Mucosa of rectum (tissue), 2 donors: ENCODE data around the gene GREB1.

Experiments
- H3K27ac ChIP-seq, 2 donors: one replicate each; pipeline ENCODE4 v1.7.0; 2013; ENCODE audit warnings: inconsistent platforms in 2 of 2, low read depth in 2 of 2, low read length in 2 of 2
- H3K27me3 ChIP-seq, 2 donors: one replicate each; pipeline ENCODE4 v1.7.0; 2013; ENCODE audit warnings: low read length in 2 of 2; ENCODE audit not compliant: control insufficient read depth in 2 of 2, insufficient read depth in 2 of 2
- H3K36me3 ChIP-seq, 2 donors: one replicate each; pipeline ENCODE4 v1.7.0; 2013; ENCODE audit warnings: low read length in 2 of 2; ENCODE audit not compliant: control insufficient read depth in 2 of 2, insufficient read depth in 2 of 2
- H3K4me1 ChIP-seq, 2 donors: one replicate each; pipeline ENCODE4 v1.7.0; 2013; ENCODE audit warnings: low read length in 2 of 2, mild to moderate bottlenecking in 1 of 2; ENCODE audit not compliant: control insufficient read depth in 2 of 2, insufficient read depth in 2 of 2
- H3K4me3 ChIP-seq, 2 donors: one replicate each; pipeline ENCODE4 v1.7.0; 2013; ENCODE audit warnings: low read length in 2 of 2
- H3K9ac ChIP-seq, 2 donors: one replicate each; pipeline ENCODE4 v1.7.0; 2013; ENCODE audit warnings: low read length in 2 of 2, low read depth in 1 of 2, mild to moderate bottlenecking in 1 of 2
- H3K9me3 ChIP-seq, 2 donors: one replicate each; pipeline ENCODE4 v1.7.0; 2013; ENCODE audit warnings: low read length in 2 of 2; ENCODE audit not compliant: control insufficient read depth in 2 of 2
- donor health status: healthy.
- donor health status: Normal muscosa, but diverticular disease.

GREB1 gene

GRCh38 chr2:11589316-11589940, 55.6 kb downstream of the GREB1 start:
- no peaks in the 10 kb centered on the region for H3K9me3 ChIP-seq
- no peaks in the 10 kb centered on the region for H3K4me1 ChIP-seq
- H3K9ac ChIP-seq = no peak overlapping the region
- no peaks in the 10 kb centered on the region for H3K27me3 ChIP-seq
- H3K4me3 ChIP-seq = no peak overlapping the region
- H3K27ac ChIP-seq = no peak overlapping the region
- no peaks in the 10 kb centered on the region for H3K36me3 ChIP-seq

- H3K36me3 ChIP-seq = no peaks in the 10 kb centered on the region
- no peaks in the 10 kb centered on the region for H3K9me3 ChIP-seq
- H3K27me3 ChIP-seq = no peaks in the 10 kb centered on the region
- H3K27ac ChIP-seq = no peak overlapping the region
- H3K4me1 ChIP-seq = no peaks in the 10 kb centered on the region
- no peak overlapping the region for H3K4me3 ChIP-seq
- no peak overlapping the region for H3K9ac ChIP-seq
Observed at GRCh38 chr2:11590193-11590592, 56.3 kb downstream of the GREB1 start.

GRCh38 chr2:11591091-11591490, 57.2 kb downstream of the GREB1 start:
- H3K36me3 ChIP-seq = no peaks in the 10 kb centered on the region
- H3K4me3 ChIP-seq = no peak overlapping the region
- H3K27ac ChIP-seq = no peak overlapping the region
- H3K27me3 ChIP-seq = no peaks in the 10 kb centered on the region
- no peaks in the 10 kb centered on the region for H3K9me3 ChIP-seq
- H3K4me1 ChIP-seq = no peaks in the 10 kb centered on the region
- no peak overlapping the region for H3K9ac ChIP-seq

- H3K4me1 ChIP-seq = no peaks in the 10 kb centered on the region
- no peaks in the 10 kb centered on the region for H3K9me3 ChIP-seq
- H3K27ac ChIP-seq = no peak overlapping the region
- no peak overlapping the region for H3K4me3 ChIP-seq
- H3K36me3 ChIP-seq = no peaks in the 10 kb centered on the region
- H3K27me3 ChIP-seq = no peaks in the 10 kb centered on the region
- no peak overlapping the region for H3K9ac ChIP-seq
Observed at GRCh38 chr2:11592671-11593574, 59.1 kb downstream of the GREB1 start.

- no peak overlapping the region for H3K27ac ChIP-seq
- no peak overlapping the region for H3K4me3 ChIP-seq
- H3K36me3 ChIP-seq = no peaks in the 10 kb centered on the region
- H3K9ac ChIP-seq = no peak overlapping the region
- no peaks in the 10 kb centered on the region for H3K4me1 ChIP-seq
- H3K9me3 ChIP-seq = no peaks in the 10 kb centered on the region
- no peaks in the 10 kb centered on the region for H3K27me3 ChIP-seq
Observed at GRCh38 chr2:11596801-11597200, 63.0 kb downstream of the GREB1 start.

GRCh38 chr2:11597538-11598225, 63.8 kb downstream of the GREB1 start:
- Histone ChIP-seq H3K27ac (no peak overlapping the region), H3K9ac (no peak overlapping the region), H3K4me1 (no peaks in the 10 kb centered on the region), H3K27me3 (no peaks in the 10 kb centered on the region), H3K36me3 (no peaks in the 10 kb centered on the region), H3K9me3 (no peaks in the 10 kb centered on the region), H3K4me3 (no peak overlapping the region)

- Histone ChIP-seq H3K4me1 (no peaks in the 10 kb centered on the region), H3K9me3 (no peaks in the 10 kb centered on the region), H3K27ac (no peak overlapping the region), H3K36me3 (no peaks in the 10 kb centered on the region), H3K9ac (no peak overlapping the region), H3K27me3 (no peaks in the 10 kb centered on the region), H3K4me3 (no peak overlapping the region)
Observed at GRCh38 chr2:11598228-11598731, 64.4 kb downstream of the GREB1 start.

- no peaks in the 10 kb centered on the region for H3K27me3 ChIP-seq
- H3K27ac ChIP-seq = no peak overlapping the region
- no peaks in the 10 kb centered on the region for H3K9me3 ChIP-seq
- H3K4me1 ChIP-seq = no peaks in the 10 kb centered on the region
- no peaks in the 10 kb centered on the region for H3K36me3 ChIP-seq
- no peak overlapping the region for H3K9ac ChIP-seq
- H3K4me3 ChIP-seq = no peak overlapping the region
Observed at GRCh38 chr2:11602563-11603204, 68.8 kb downstream of the GREB1 start.

GRCh38 chr2:11610624-11611242, 76.9 kb downstream of the GREB1 start:
- no peaks in the 10 kb centered on the region for H3K4me1 ChIP-seq
- no peak overlapping the region for H3K4me3 ChIP-seq
- no peak overlapping the region for H3K9ac ChIP-seq
- no peaks in the 10 kb centered on the region for H3K36me3 ChIP-seq
- H3K9me3 ChIP-seq = no peaks in the 10 kb centered on the region
- H3K27ac ChIP-seq = no peak overlapping the region
- no peaks in the 10 kb centered on the region for H3K27me3 ChIP-seq
